Left renal cortex interstitium (tissue), 4 donors: ENCODE results near the gene KAZALD1. TPM values are rescaled to one million over a fixed set of nuclear protein-coding genes. Genes with fewer than 3 reads are reported as not detected.

Experiments used
- DNase-seq, 4 donors: peaks; one replicate each; pipeline ENCODE4 v3.0.0-alpha.2; 2013; ENCODE audit warnings: low read depth in 4 of 4, low spot score in 2 of 4, missing footprints in 1 of 4
- polyA plus RNA-seq, 4 donors: library from polyadenylated mRNA; unstranded; fragments of 120-200 nt; gene quantifications; one replicate each; pipeline ENCODE4 v1.2.1, GENCODE V29; 2013; ENCODE audit not compliant: insufficient read length in 4 of 4

KAZALD1 gene
- polyA plus RNA-seq, 4 donors: 9.0 to 18.8 (median 13.3) TPM

- DNase-seq: no peak
These were observed 15.2 kb upstream of the KAZALD1 start for GRCh38 chr10:101046332-101047238.

GRCh38 chr10:101047268-101047667, 14.5 kb upstream of the KAZALD1 start:
- no peak for DNase-seq

GRCh38 chr10:101047961-101048892, 13.6 kb upstream of the KAZALD1 start:
- no peak for DNase-seq

GRCh38 chr10:101050208-101051069, 11.3 kb upstream of the KAZALD1 start:
- DNase-seq: peak in 1 of 4 donors; percentile 44

GRCh38 chr10:101052285-101052684, 9.5 kb upstream of the KAZALD1 start:
- DNase-seq: no peak

GRCh38 chr10:101053516-101053915, 8.3 kb upstream of the KAZALD1 start:
- no peak for DNase-seq

- no peak for DNase-seq
These were observed 7.4 kb upstream of the KAZALD1 start for GRCh38 chr10:101054351-101054750.

- no peak for DNase-seq
These were observed 6.9 kb upstream of the KAZALD1 start for GRCh38 chr10:101054876-101055275.

GRCh38 chr10:101055411-101055810, 6.4 kb upstream of the KAZALD1 start:
- no peak for DNase-seq

- DNase-seq: no peak
These were observed 5.2 kb upstream of the KAZALD1 start for GRCh38 chr10:101056365-101057151.

- DNase-seq: peak; percentile 65 to 99 (median 94)
These were observed 1.5 kb upstream of the KAZALD1 start for GRCh38 chr10:101060036-101060950.

GRCh38 chr10:101060951-101061623, 702 bp upstream of the KAZALD1 start:
- DNase-seq: peak in 3 of 4 donors; percentile 91 to 95 (median 92)

- peak in 1 of 4 donors; percentile 46 for DNase-seq
These were observed 652 bp downstream of the KAZALD1 start for GRCh38 chr10:101062232-101063049.

GRCh38 chr10:101063050-101063525, 1.3 kb downstream of the KAZALD1 start:
- no peak for DNase-seq

- DNase-seq: no peak
These were observed 2.0 kb downstream of the KAZALD1 start for GRCh38 chr10:101063548-101064414.
